ENCODE data around the gene S100A16.
"Not testable (repeated sequence)": the region's sequence is repeated elsewhere in the genome, so short reads cannot be mapped to it uniquely, and the experiment has no call there.

Gene S100A16, protein sequence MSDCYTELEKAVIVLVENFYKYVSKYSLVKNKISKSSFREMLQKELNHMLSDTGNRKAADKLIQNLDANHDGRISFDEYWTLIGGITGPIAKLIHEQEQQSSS

DNA sequence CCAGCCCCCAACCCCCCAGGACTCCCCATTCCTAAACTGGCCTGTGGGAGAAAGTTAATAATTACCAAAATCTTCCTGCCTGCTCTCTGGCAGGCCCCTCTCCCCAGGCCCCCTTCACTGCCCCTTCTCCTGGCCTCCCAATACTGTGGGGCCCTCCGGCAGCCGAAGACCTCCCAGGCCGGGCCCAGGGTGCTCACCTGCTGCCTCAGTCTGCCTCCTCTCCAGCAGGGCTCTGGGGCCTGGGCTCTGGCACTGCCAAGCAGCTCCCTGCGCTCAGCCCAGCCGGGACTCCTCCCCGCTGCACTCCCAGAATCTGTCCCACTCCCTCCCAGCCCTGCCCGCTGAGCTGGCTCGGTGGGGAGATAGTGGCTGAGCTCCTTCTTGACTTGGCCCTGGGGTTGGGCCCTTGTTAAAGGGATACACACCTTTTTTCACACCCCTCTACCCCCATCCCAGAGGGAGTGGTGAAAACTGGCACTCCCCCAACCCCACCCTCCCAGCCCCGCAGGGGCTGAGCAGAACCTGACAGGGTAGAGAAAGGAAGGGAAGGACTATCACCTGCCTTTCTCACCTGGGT, at the start of gene S100A16:
TSS of gene S100A16 (minus strand) at position 383 of the 577 bp plus-strand sequence. CDS start 4,986 bp downstream, outside the sequence.
- DNase-seq = no peak

DNA sequence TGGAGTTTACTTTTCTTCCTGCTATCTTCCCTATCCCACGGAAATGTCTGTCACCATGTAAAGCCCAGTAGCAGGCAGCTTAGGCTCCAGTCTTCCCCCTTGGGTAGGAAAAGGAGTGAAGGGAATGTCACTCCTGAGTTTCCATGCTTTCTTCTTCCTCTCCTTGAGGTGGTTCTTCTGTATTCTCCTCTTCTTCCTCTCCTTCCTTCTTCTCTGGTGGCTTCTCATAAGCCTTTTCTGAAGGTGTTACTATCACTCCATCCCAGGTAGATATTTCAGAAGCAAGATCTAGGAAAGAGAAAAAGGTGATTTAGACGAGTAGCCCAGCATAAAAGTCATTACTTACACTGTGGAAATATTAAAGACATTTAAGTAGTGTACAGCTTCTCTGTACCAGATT, 49.3 kb upstream of the S100A16 start:
- no peak for DNase-seq

DNA sequence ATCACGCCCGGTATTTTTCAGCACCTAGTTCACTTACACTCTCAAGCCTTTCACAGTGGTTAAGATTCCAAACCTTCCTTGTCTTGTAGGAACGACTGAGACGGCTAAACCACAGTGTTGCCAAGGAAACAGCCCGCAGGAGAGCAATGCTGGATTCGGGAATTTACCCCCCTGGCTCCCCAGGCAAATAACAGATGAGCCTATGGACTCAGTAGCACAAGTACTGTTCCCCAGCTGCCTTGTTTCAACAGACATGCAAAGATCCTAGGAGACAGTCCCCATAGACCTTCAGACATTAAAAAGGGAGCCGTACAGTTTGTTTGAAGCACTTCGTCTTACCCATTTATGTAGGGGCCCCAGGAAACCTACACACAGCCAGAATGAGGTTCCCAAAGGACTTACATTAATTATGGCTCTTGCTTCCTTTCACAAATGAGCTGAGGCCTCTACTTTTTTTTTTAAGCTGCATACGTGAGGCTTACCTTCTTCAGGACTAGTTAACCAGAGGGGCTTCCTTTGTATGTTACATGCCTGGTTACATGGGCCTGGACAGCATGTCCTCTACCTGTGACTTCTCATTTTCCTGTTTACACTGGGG, 48.3 kb upstream of the S100A16 start:
- DNase-seq = no peak

DNA sequence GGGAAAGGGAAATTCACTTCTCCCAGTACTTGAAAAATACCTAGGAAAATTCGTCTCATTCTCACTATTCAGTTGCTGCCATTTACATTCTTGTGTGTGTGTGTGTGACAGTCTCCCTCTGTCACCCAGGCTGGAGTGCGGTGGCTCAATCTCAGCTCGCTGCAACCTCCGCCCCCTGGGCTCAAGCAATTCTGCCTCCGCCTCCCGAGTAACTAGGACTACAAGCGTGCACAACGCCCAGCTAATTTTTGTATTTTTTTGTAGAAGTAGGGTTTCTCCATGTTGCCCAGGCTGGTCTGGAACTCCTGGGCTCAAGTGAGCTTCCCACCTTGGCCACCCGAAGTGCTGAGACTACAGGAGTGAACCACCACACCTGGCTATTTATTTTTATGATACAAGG, 46.7 kb upstream of the S100A16 start:
- no peak for DNase-seq

DNA sequence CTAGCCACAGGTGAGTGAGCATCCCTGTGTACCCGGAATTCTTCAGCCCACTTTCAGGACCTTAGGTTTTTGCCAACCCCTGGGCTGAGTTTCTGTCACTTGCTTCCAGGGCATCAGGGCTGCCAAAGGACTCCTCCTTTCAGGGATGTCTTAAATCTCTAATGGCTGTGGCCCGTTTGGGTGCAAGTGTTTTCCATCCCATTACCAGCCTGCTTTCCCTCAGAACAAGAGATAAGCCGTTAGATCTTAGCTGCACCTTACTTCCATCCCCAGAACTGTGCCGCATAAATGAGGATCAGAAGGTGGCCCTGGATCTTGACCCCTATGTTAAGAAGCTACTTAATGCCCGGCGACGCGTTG, 46.2 kb upstream of the S100A16 start:
- DNase-seq = no peak

DNA sequence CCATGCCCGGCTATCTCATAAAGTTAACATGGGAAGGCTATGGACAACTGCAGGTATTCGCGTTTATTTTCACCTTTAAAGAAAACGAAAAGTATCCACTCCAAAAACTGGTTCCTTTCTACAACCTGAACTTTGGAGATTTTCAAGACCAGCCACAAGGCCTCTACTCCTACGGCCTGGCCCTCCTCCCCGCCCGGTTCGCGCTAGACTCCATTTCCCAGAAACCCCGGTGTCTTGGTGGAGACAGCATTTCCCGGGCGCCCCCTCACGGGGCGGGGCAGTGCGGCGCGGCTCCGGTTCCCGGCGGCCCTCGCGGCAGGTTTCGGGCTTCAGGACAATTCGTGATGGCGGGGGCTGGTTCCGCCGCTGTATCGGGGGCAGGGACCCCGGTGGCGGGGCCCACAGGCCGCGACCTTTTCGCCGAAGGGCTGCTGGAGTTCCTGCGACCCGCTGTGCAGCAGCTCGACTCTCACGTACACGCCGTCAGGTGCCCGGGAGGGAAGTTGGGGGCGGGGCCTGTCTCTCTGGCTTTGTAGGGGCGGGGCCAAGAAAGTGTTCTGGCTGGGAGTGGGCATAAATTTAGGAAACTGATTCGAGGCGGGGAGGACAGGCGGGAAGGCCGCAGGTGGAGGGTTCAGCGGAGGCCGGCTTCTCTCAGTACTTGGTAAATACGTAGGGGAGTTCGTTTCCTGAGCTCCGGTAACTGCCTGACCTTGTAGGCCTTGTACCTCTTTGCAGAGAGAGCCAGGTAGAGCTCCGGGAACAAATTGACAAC, 45.6 kb upstream of the S100A16 start, which contains the start of gene SNAPIN:
TSS of gene SNAPIN (plus strand) at position 304 of the 775 bp plus-strand sequence. CDS start at position 345, 41 bp downstream.
- peak; percentile 96 for DNase-seq

DNA sequence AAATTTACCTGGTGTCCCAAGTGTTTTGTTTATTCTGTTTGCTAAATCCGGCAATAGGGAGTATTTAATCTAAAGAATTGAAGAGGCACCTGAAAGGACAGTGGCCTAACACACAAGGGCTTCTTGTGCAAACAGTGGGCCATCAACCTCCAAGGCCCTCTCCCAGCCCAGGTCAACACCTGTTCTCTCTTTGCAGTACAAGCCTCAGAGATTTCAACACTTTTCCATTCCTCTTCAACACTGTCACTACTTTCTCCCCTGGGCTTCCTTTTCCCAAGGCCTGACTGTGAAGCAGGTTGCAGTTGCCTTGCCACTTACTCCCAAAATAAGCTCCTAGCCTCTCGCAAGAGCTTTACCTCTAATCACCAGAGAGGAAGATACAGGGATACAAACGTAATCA, 42.4 kb upstream of the S100A16 start:
- no peak for DNase-seq

DNA sequence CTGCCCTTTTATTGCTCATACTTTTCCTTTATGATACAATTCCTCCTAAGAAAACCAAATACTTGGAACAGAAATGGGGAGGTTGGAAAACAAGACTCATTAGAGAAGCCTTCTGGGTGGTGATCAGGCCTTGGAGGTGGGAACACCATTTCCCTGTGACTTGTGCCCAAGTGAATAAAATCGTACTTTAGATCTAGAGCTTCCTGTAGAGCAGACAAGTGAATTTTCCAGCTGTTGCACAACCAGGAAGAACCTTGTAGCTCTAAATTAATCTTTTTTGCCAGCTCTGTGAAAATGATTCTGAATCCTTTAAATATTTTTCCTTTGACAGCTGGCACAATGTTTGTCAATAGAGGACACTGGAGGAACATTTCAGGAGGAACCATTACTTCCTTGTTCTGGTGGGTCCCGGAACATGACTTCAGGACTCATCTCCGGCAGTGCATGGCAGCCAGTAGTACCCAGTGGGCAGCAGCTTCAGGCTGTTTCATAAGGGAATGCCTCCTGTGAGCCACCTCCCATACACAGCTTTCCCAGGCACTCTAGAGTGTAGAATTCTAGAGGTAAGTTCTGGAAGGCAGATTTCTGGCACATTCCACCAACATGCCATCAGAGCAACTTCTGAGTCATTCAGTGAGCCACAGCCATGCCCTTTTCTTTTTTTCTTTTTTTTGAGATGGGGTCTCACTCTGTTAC, 40.0 kb upstream of the S100A16 start:
- no peak for DNase-seq

DNA sequence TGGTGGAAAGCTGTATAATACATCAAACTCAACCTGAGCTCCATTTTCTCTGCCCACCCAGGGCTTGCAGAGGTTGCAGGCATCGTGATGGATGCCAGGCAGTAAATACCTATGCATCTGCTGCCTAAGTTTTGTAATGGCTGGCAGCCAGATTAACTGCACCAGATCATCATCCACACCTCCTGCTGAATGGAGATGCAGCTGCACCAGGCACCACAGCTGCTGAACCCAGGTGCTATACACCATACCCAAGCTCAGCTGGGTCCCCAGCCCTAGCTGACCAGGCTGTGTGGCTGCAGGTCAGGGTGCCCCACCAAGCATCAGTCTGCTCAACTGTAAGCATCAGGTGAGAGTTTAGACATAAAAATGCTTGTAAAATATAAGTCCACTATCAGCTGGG, 38.8 kb upstream of the S100A16 start:
- no peak for DNase-seq

DNA sequence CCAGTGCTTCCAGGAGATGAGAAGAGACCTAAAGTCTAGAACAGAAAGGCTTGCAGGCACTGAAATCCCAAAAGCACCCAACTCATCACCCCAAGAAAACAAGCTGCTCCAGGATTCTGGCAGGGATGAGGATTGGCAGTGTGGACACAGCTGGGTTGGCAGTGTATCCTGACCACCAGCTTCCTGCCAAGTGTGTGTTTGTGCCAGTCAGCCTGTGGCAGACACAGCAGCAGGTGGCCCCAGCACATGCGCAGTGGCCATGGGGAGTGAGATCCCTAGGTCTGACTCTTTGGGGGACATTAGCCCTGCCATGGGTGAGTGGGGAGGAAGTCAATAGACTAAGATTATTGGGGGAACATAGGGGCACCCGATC, 36.9 kb upstream of the S100A16 start:
- DNase-seq = no peak

DNA sequence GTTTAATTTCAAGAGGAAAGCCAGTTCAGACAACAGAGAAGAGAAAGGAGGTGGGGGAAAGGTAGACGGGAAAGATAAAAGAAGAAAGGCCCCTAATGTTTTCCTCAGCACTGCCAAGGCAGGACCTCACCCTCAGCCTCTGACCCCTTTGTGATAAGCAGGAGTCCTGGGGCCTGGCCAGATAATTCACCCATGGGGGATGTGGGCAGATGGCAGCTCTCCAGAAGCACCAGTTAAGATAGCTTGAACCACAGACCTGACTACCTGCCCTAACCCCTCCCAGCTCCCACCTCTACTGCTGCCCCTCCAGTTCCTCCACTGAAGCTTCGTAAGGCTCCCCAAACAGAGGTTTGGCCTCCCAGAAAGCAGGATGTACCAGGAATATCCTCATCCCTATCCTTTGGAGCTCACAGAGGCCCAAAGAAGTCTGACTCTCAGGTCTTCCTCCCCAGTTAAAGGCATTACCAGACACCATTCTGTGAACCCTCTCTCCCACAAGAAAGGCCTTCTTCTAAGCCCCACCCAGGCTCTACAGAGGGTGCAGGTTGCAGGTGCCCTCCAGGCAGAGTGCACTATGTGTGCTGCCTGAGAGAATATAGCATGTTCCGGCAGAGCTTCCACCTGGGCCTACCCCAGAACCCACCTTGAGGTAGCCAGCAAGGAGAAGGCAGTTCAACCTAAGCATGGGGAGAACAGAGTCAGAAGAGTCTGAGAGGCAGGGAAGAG, 36.4 kb upstream of the S100A16 start:
- DNase-seq = no peak

DNA sequence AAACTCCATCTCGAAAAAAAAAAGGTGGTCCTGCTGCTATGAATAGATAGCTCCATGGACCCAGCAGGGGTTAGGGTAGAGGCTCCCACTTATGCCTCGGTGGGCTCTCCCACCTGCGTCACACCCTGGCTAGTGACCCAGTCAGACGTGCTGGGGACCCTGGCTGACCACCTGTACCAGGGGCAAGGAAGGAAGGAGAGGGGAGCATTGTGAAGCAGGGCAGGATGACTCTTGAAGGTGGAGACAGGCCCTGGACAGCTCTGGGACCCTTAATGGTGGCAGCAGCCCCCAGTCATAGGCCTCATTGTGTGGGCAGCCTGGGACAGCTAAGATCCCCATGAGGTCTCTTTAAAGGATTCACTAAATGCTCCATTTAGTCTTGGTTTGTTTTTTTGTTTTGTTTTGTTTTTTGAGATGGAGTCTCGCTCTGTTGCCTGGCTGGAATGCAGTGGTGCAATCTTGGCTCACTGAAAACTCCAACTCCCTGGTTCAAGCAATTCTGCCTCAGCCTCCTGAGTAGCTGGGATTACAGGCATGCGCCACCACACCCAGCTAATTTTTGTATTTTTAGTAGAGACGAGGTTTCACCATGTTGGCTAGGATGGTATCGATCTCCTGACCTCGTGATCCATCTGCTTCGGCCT, 35.2 kb upstream of the S100A16 start:
- no peak for DNase-seq

DNA sequence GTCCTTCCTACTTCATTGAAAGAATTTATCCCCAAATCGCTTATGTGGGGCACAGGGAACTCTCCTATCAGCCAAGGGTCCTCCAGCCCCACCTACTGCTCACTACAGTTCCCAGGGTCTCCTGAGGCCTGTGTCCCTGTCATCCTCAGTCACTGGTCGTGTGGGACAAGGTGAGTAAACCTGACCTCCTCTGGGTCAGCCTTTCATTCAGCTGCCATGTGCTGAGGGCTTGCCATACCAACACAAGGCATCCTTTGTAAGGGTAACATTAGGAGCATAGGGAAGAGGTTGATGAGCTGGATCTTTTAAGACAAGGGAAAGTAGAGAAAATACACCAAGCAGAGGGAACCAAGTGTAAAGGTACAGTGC, 34.4 kb upstream of the S100A16 start:
- no peak for DNase-seq

DNA sequence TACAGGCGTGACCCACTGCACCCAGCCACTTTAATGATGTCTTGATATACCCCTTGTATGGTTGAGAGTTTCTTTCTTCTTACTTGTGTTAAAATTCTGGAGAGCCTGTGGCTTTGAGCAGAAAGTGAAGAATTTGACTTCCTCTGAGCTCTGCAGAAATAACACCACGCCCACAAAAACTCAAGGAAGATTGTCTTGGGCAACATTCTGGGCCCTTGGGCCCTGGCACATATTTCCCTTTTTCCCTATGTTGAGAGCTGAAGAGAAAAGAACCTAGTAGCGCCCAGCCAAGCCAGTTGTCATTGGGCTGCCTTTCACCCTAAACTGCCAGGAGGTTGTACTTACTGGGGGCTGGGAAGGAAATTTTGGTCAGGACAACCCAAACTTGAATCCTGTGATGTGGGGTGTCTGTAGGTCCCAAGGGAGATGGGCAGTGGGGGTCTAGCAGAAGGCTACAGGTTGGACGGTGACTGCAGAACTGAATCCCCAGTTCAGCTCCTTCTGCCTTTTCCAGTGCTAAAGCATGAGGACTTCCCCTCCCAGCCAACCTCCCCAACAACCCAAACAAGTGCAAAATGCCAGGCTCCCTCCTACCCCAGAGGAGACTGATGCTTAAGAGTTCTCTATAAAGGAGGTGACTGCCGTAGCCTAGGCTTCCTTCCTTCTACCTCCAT, 33.9 kb upstream of the S100A16 start:
- no peak for DNase-seq

DNA sequence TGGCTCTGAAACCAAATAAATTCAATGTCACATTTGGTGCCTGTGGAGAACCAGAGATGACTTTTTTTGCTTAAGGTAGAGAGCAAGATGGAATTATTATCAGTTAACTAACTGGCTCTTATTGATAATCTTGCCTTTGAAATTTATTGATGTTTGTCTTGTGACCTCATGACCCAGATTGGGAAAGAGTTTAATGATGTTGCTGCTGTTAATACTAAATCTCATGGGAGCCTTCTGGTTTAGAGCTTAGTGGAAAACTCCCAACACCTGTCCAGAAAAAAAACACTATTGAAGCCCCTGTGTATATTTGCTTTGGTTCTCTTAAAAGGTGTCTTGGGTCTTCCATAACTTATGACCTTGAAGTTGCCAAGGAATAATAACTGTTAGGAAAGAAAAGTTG, 30.9 kb upstream of the S100A16 start:
- DNase-seq = no peak

DNA sequence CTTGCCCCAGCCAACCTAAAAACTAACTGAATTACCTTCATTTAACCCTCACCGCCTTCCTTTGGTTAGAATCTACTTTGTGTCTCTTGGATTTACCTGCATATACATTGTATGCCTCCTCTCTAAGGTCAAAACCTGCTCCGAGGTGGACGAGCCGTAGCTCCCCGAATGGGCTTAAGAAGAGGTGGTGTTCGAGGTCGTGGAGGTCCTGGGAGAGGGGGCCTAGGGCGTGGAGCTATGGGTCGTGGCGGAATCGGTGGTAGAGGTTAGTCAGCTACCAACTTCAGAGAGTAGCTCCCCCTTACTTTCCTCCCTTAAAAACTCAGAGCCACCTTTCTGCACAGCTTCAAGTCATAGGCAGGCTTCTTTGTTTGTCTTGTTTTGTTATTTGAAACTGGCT, 30.2 kb upstream of the S100A16 start:
- DNase-seq = no peak

DNA sequence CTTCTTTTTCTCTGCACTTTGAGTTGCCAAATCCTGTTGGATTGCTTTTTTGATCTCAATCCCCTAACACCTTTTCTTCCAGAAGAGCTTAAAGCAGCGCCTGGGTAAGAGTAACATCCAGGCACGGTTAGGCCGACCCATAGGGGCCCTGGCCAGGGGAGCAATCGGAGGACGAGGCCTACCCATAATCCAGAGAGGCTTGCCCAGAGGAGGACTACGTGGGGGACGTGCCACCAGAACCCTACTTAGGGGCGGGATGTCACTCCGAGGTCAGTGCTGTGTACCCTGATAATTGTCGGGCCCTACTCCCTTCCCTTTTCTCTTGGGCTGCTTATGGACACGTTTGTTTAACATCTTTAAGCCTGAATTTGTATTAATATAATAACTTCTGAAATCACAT, 29.2 kb upstream of the S100A16 start:
- DNase-seq = no peak

DNA sequence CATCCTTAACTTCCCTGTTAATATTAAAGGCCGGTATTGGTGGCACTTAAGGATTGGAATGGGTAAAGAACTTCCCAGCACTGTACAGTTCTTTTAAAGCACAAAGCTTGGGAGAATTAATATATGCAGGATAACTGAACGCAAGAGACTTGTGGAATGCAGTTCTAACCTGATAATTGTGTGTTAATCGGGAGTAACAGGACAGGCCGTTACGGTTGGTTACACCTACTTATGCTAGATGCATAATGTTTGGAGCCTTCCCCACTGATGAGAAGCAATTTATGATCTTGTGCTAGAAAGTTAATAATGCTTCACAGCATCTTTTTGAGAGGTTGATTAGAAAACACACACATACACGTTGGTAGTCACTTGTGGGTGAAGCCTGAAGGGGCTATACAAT, 27.9 kb upstream of the S100A16 start:
- no peak for DNase-seq

DNA sequence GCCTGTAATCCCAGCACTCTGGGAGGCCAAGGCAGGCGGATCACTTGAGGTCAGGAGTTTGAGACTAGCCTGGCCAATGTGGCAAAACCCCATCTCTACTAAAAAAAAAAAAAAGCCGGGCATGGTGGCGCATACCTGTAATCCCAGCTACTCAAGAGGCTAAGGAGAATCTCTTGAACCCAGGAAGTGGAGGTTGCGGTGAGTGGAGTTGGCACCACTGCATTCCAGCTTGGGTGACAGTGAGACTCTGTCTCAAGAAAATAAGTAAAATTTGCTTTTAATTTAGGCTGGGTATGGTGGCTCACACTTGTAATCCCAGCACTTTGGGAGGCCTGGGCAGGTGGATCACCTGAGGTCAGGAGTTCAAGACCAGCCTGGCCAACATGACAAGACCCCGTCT, 27.3 kb upstream of the S100A16 start:
- not testable (repeated sequence) for DNase-seq

DNA sequence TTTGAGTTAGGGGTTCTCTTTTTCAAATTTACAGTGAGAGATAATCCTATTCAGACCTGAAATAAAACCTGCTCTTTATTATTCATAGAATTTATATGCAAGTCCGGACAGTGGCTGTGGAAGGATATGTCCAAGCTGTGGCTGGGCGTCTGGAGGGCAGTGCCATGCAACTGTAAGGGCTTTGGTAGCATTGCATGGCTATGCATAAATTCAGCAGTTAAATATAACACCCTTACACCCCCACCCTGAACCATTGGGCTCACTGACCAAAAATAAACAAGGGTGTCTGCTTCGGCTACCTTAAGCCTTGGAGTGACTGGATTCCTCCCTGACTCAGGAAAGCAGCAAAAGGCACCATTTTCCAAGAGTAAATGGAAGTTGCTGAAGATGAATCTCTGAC, 26.3 kb upstream of the S100A16 start:
- no peak for DNase-seq

DNA sequence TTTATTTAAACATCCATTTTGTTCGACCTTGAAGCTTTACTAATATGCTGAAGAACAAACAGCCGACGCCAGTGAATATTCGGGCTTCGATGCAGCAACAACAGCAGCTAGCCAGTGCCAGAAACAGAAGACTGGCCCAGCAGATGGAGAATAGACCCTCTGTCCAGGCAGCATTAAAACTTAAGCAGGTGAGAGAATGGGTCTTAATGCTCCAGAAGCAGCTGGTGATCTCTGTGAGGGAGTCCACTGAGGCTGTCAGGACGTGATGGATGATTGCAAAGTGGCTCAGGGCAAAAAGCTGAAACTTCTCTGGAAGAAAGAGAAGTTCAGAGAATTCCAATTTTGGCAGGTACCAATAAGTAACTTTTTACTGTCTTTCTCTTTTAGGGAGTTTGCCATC, 25.3 kb upstream of the S100A16 start:
- DNase-seq = no peak

DNA sequence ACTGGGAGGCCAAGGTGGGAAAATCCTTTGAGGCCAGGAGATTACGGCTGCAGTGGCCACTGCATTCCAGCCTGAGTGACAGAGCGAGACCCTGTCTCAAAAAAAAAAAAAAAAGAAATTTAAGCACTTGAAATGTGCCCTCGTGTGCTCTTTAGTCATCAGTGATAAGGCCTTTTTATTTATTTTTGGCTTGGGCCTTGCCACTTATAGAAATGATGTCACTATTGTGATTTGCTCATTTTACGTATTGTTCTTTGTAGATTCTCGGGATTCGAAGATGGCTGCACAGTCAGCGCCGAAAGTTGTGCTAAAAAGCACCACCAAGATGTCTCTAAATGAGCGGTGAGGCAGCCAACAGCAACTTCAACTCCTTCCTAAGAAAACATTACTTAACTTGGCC, 23.4 kb upstream of the S100A16 start:
- no peak for DNase-seq
